ENCODE results near the gene ZNF502.
"Not testable (repeated sequence)": the region's sequence is repeated elsewhere in the genome, so short reads cannot be mapped to it uniquely, and the experiment has no call there.

ZNF502 gene

DNA sequence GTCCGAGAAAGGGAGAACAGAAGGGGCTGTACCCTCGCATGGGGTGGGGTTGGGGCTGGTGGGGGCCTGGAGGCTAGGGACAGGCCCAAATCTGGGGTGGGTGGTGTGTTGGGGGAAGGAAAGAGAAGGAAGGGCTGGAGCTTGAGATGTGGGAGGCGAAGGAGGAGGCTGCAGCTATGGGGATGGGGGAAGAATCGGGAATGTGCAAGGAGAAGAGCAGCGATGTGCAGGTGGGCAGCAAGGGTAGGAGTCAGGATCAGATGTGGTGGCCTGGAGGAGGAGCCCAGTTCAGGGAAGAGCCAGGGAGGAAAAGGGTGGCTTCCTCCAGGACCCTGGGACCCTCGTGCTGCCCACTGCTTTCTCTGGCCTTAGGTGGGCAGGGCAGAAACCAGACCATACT is 42.7 kb upstream of the ZNF502 start:
- no peaks in the 10 kb centered on the region for H3K9me3 ChIP-seq (ENCODE audit: insufficient read depth, low read length, severe bottlenecking)
- H3K27ac ChIP-seq (ENCODE audit: low read length): no peak overlapping the region
- H2AFZ ChIP-seq (ENCODE audit: low read depth, low read length): no peak overlapping the region
- DNase-seq: no peak
- no peak overlapping the region for H3K9ac ChIP-seq (ENCODE audit: low read depth, low read length)
- no peak overlapping the region for H3K4me3 ChIP-seq (ENCODE audit: low read depth in 1 of 2, low read length in 2 of 2)
- no peak for ATAC-seq (ENCODE audit: insufficient read depth, low read depth)
- H3K27me3 ChIP-seq (ENCODE audit: insufficient read depth, low read length, poor library complexity): no peaks in the 10 kb centered on the region
- H3K4me2 ChIP-seq (ENCODE audit: insufficient read depth, low read length): no peak overlapping the region
- no peaks in the 10 kb centered on the region for H3K36me3 ChIP-seq (ENCODE audit: insufficient read depth, low read length)
- H3K4me1 ChIP-seq (ENCODE audit: insufficient read depth, low read length): no peaks in the 10 kb centered on the region
- no peaks in the 10 kb centered on the region for H4K20me1 ChIP-seq (ENCODE audit: insufficient read depth, low read length)
- no peak for TF ChIP-seq EZH2 (IDR thresholded peaks at IDR 0.05; ENCODE audit: borderline replicate concordance, low read depth, low read length, severe bottlenecking)
- TF ChIP-seq, protein P1, sequence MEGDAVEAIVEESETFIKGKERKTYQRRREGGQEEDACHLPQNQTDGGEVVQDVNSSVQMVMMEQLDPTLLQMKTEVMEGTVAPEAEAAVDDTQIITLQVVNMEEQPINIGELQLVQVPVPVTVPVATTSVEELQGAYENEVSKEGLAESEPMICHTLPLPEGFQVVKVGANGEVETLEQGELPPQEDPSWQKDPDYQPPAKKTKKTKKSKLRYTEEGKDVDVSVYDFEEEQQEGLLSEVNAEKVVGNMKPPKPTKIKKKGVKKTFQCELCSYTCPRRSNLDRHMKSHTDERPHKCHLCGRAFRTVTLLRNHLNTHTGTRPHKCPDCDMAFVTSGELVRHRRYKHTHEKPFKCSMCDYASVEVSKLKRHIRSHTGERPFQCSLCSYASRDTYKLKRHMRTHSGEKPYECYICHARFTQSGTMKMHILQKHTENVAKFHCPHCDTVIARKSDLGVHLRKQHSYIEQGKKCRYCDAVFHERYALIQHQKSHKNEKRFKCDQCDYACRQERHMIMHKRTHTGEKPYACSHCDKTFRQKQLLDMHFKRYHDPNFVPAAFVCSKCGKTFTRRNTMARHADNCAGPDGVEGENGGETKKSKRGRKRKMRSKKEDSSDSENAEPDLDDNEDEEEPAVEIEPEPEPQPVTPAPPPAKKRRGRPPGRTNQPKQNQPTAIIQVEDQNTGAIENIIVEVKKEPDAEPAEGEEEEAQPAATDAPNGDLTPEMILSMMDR (IDR thresholded peaks at IDR 0.05; ENCODE audit: borderline replicate concordance, extremely low read depth, low read length, poor library complexity, severe bottlenecking): no peak
- no peaks in the 10 kb centered on the region for H3K79me2 ChIP-seq (ENCODE audit: insufficient read depth, low read length)

DNA sequence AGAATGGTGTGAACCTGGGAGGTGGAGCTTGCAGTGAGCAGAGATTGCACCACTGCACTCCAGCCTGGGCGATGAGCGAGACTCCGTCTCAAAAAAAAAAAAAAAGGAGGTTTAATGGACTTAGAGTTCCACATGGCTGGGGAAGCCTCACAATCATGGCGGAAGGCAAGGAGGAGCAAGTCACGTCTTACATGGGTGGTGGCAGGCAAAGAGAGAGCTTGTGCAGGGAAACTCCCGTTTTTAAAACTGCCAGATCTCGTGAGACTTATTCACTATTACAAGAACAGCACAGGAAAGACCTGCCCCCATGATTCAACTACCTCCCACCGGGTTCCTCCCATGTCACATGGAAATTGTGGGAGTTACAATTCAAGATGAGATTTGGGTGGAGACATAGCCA is 39.0 kb upstream of the ZNF502 start:
- H3K79me2 ChIP-seq (ENCODE audit: insufficient read depth, low read length); H3K36me3 ChIP-seq (ENCODE audit: insufficient read depth, low read length): not testable (repeated sequence)

DNA sequence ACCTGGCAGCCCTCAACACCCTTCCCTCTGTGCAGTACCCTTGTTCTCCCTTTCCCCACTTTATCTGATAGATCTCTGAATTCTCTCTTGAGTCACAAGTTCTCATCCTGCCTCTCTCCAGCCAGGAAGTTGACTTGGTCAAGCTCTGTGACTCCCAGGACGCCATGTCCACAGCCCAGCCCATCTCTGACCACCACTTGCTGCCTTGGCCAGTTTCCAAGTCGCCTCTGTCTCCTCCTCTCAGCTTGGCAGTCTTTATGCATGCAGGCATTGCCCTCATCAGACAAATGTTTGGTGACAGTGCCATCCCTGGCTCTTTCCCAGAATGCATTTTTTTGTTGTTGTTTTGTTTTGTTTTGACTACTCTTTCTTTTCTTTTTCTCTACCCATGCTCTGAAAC is 38.2 kb upstream of the ZNF502 start:
- TF ChIP-seq EZH2 (IDR thresholded peaks at IDR 0.05; ENCODE audit: borderline replicate concordance, low read depth, low read length, severe bottlenecking): no peak
- TF ChIP-seq, protein P1 (IDR thresholded peaks at IDR 0.05; ENCODE audit: borderline replicate concordance, extremely low read depth, low read length, poor library complexity, severe bottlenecking): no peak
- Histone ChIP-seq H3K36me3 (ENCODE audit: insufficient read depth, low read length) (no peaks in the 10 kb centered on the region), H3K9me3 (ENCODE audit: insufficient read depth, low read length, severe bottlenecking) (no peaks in the 10 kb centered on the region), H4K20me1 (ENCODE audit: insufficient read depth, low read length) (no peaks in the 10 kb centered on the region), H3K27me3 (ENCODE audit: insufficient read depth, low read length, poor library complexity) (no peaks in the 10 kb centered on the region), H3K4me2 (ENCODE audit: insufficient read depth, low read length) (no peak overlapping the region), H2AFZ (ENCODE audit: low read depth, low read length) (no peak overlapping the region), H3K9ac (ENCODE audit: low read depth, low read length) (no peak overlapping the region), H3K4me3 (ENCODE audit: low read depth in 1 of 2, low read length in 2 of 2) (no peak overlapping the region), H3K4me1 (ENCODE audit: insufficient read depth, low read length) (no peaks in the 10 kb centered on the region), H3K79me2 (ENCODE audit: insufficient read depth, low read length) (no peaks in the 10 kb centered on the region), H3K27ac (ENCODE audit: low read length) (no peak overlapping the region)
- DNase-seq (no peak), ATAC-seq (ENCODE audit: insufficient read depth, low read depth) (no peak)

More for the DNA sequence above, 39.0 kb upstream of the ZNF502 start:
- not testable (repeated sequence) for DNase-seq; ATAC-seq (ENCODE audit: insufficient read depth, low read depth); H3K27me3 ChIP-seq (ENCODE audit: insufficient read depth, low read length, poor library complexity); H2AFZ ChIP-seq (ENCODE audit: low read depth, low read length); H3K9me3 ChIP-seq (ENCODE audit: insufficient read depth, low read length, severe bottlenecking); H3K27ac ChIP-seq (ENCODE audit: low read length); H3K9ac ChIP-seq (ENCODE audit: low read depth, low read length); H3K4me3 ChIP-seq (ENCODE audit: low read depth in 1 of 2, low read length in 2 of 2); H3K4me1 ChIP-seq (ENCODE audit: insufficient read depth, low read length); H3K4me2 ChIP-seq (ENCODE audit: insufficient read depth, low read length); H4K20me1 ChIP-seq (ENCODE audit: insufficient read depth, low read length)

DNA sequence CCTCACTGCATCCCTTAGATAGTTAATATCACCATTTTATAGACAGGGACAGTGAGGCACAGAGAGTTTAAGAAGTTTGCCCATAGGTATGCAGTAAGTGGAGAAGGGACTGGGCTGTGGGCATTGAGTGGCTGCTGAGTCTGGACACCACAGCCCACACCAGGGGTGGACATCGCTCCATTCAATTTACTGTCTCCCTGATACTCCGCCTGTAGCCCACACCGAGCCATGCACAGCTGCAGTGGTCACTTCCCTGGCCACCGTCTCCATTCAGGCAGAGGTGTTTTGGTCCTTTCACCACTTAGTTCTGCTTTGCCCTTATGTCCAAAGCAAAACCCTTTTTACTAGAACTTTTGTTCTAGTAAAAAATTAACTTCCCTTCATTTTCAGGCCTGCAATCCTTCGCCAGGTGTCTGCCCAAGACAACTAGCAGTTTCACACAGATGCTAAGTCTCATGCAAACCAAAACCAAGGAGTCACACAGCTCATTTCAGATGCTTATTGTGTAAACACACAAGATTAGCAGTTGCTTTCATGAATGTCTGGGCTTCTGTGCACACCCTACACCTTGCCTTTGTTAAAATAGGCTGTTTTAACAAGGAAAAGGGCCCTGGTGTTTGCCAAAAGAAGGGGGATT is 33.9 kb upstream of the ZNF502 start:
- no peaks in the 10 kb centered on the region for H3K9me3 ChIP-seq (ENCODE audit: insufficient read depth, low read length, severe bottlenecking)
- H3K4me2 ChIP-seq (ENCODE audit: insufficient read depth, low read length): no peak overlapping the region
- H3K4me3 ChIP-seq (ENCODE audit: low read depth in 1 of 2, low read length in 2 of 2): no peak overlapping the region
- no peaks in the 10 kb centered on the region for H3K36me3 ChIP-seq (ENCODE audit: insufficient read depth, low read length)
- no peak overlapping the region for H3K9ac ChIP-seq (ENCODE audit: low read depth, low read length)
- ATAC-seq (ENCODE audit: insufficient read depth, low read depth) (no peak), DNase-seq (no peak)
- no peaks in the 10 kb centered on the region for H3K4me1 ChIP-seq (ENCODE audit: insufficient read depth, low read length)
- no peaks in the 10 kb centered on the region for H4K20me1 ChIP-seq (ENCODE audit: insufficient read depth, low read length)
- TF ChIP-seq EZH2 (IDR thresholded peaks at IDR 0.05; ENCODE audit: borderline replicate concordance, low read depth, low read length, severe bottlenecking): no peak
- TF ChIP-seq, protein P1 (IDR thresholded peaks at IDR 0.05; ENCODE audit: borderline replicate concordance, extremely low read depth, low read length, poor library complexity, severe bottlenecking): no peak
- H2AFZ ChIP-seq (ENCODE audit: low read depth, low read length): no peak overlapping the region
- no peak overlapping the region for H3K27ac ChIP-seq (ENCODE audit: low read length)
- no peaks in the 10 kb centered on the region for H3K79me2 ChIP-seq (ENCODE audit: insufficient read depth, low read length)
- H3K27me3 ChIP-seq (ENCODE audit: insufficient read depth, low read length, poor library complexity): no peaks in the 10 kb centered on the region

Data from DND-41 (cell line).